ENCODE data around the gene DGKH. TPM values are rescaled to one million over a fixed set of nuclear protein-coding genes. Genes with fewer than 3 reads are reported as not detected.

Gene DGKH
- total and polyA plus RNA-seq, 10 of the 15 experiments (the other 5 are each of a cell fraction or from before 2014, with no cell fraction given), result 1.3 to 15.2 (median 7.3) TPM

DNA sequence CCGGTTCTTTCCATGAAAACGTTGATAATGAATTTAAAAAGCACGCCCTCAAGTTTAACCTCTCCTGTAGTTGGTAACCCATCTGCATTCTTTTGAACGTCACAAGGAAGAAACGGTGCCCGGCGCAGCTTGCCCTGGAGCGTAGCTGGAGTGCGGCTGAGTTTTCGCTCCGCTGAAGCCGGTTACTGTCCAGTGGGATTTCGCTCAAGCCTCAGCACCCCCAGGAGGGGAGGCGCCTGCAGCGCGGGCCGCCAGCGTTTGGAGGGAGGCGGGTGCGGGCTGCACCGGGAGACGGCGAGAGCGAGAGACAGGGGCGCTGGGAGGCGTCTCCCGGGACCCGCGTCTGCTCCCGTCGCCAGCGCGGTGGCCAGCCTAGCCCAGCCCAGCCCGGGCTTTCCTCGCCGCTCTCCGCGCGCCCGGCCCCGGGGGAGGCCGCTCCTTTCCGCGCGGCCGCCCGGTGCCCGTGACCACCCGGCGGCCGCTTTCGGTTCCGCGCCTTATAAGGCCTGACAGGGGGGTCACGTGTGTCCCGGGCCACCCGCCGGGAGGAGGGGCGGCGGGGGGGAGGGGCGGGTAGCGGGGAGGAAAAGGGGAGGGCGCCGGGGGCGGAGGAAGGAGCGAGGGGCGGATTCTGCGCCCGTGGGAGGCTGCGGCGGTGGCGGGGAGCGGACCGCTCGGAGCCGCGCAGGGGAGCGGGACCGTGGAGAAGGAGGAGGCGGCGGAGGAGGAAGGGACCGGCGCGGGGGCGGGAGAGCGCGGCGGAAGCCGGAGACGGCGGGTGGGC, 8.3 kb upstream of the DGKH start (continued):
- TF ChIP-seq POLR2AphosphoS2 (IDR thresholded peaks at IDR 0.05; ENCODE audit: low read depth, low read length), result 0 out of 2 replicates have a peak, but pooled peaks have one; percentile 75
- peak; percentile 66 for TF ChIP-seq NR2F1 (conservative IDR thresholded peaks at IDR 0.05)
- TF ChIP-seq SIX5 (IDR thresholded peaks at IDR 0.05; ENCODE audit: low read depth, low read length, severe bottlenecking), result no peak
- TF ChIP-seq, protein P1, sequence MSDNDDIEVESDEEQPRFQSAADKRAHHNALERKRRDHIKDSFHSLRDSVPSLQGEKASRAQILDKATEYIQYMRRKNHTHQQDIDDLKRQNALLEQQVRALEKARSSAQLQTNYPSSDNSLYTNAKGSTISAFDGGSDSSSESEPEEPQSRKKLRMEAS (IDR thresholded peaks at IDR 0.05; ENCODE audit: low read depth, low read length), result no peak; the same call in 1 of the 2 replicates

DNA sequence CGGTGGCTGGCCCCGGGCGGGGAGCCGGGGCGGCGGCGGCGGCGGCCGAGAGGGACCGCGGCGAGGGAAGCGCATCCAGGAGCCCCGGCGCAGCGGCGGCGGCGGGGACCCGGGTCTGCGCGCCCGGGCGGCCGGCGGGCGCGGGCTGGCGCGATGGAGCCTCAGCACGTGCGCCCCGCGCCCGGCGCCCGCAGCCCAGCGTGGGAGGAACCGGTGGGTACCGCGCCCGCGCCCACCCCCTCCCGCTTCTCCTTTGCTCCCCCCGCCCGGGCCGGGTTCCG, 7.8 kb upstream of the DGKH start:
- H3K4me3 ChIP-seq, result peak overlapping the region; percentile 89

More for the DNA sequence above, 7.8 kb upstream of the DGKH start:
- BruUV-seq (replicated peaks), result no TSS peak
- H3K4me2 ChIP-seq (ENCODE audit: control insufficient read depth, insufficient read depth), result peak overlapping the region; percentile 86
- H3K9ac ChIP-seq (ENCODE audit: control insufficient read depth, insufficient read depth, low read length), result peak overlapping the region; percentile 88; the same call in 1 of the 2 replicates
- no peak; the same call in 1 of the 3 replicates for ATAC-seq
- intact Hi-C loops (cut with micrococcal nuclease; ENCODE audit: unreplicated experiment) (loop anchor here (2.0 to 10.0 kb wide), 2 partner anchors 80 to 234 kb away; partner anchors contain the start of genes AKAP11 and VWA8), in situ Hi-C loops (cut with MboI) (loop anchor here (5.0 kb wide), 1 partner anchor 123 kb away; no protein-coding TSS in a partner anchor)
- H4K20me1 ChIP-seq (ENCODE audit: control insufficient read depth, insufficient read depth), result no peaks in the 10 kb centered on the region
- no peak for FAIRE-seq
- ChIA-PET RAD21 (ENCODE audit: unreplicated experiment) (no interaction called here), POLR2A (interaction anchor here (1.8 kb wide), 1 partner anchor 13 kb away, joined by 6 read pairs; no protein-coding TSS in a partner anchor), SMC1A (ENCODE audit: uncharacterized antibody, unreplicated experiment) (interaction anchor here (1.6 to 3.2 kb wide), 3 partner anchors 14 to 124 kb away, joined by 4 to 16 read pairs (median 8); no protein-coding TSS in a partner anchor), CTCF (interaction anchor here (2.1 to 3.5 kb wide), 3 partner anchors 74 to 372 kb away, joined by 6 to 14 read pairs (median 12); no protein-coding TSS in a partner anchor)
- peak overlapping the region; percentile 80; the same call in 1 of the 2 replicates for H2AFZ ChIP-seq (ENCODE audit: control insufficient read depth, low read depth, low read length)
- peaks cover 2% of the 10 kb centered on the region; the same call in 2 of the 3 replicates for H3K9me3 ChIP-seq (replicated peaks; ENCODE audit: control insufficient read depth, insufficient read depth, low read length)
- DNase-seq (ENCODE audit: low read depth, low spot score), result no peak
- under 1% methylated on average over 23 of the region's 49 CpGs for WGBS (ENCODE audit: insufficient coverage, insufficient replicate concordance, low lambda C conversion rate, missing lambda C conversion rate)
- peak overlapping the region; percentile 76 for H3K27ac ChIP-seq (ENCODE audit: control insufficient read depth, insufficient read depth)
- no peaks in the 10 kb centered on the region; the same call in 1 of the 2 replicates for H3K4me1 ChIP-seq (ENCODE audit: control insufficient read depth, insufficient read depth, low read length)
- H3K36me3 ChIP-seq (ENCODE audit: control insufficient read depth in 2 of 2, insufficient read depth in 2 of 2, low read length in 1 of 2), result no peaks in the 10 kb centered on the region
- peaks cover 29% of the 10 kb centered on the region for H3K79me2 ChIP-seq (ENCODE audit: control insufficient read depth, insufficient read depth, low read length)
- peak in 1 of 2 experiments; percentile 84; a peak in 2 of 4 replicates for TF ChIP-seq BHLHE40 (IDR thresholded peaks at IDR 0.05; ENCODE audit: borderline replicate concordance in 1 of 2, low read depth in 2 of 2, low read length in 1 of 2)
- TF ChIP-seq ZNF24 (IDR thresholded peaks at IDR 0.05), result no peak
- no peaks in the 10 kb centered on the region for H3K27me3 ChIP-seq (replicated peaks in 1 of 2; ENCODE audit: control insufficient read depth in 2 of 2, insufficient read depth in 2 of 2, low read length in 1 of 2)
